ENCODE measurements around the gene THSD4.

GRCh38 chr15:71627604-71628003 lies 512.3 kb downstream of the THSD4 start:
- TF ChIP-seq YY1 (IDR thresholded peaks at IDR 0.05; ENCODE audit: insufficient read depth, insufficient read length): no peak
- TF ChIP-seq ZNF274 (IDR thresholded peaks at IDR 0.05; ENCODE audit: low read depth, low read length): no peak

Measured in NT2/D1 (cell line).